ENCODE measurements around the gene SOX8. TPM values are rescaled to one million over a fixed set of nuclear protein-coding genes. Genes with fewer than 3 reads are reported as not detected.

SOX8 gene
- total and polyA plus RNA-seq, 2 donors (not counting 1 experiment from before 2014, with no cell fraction given): 0.03 TPM; not detected in 1

DNA sequence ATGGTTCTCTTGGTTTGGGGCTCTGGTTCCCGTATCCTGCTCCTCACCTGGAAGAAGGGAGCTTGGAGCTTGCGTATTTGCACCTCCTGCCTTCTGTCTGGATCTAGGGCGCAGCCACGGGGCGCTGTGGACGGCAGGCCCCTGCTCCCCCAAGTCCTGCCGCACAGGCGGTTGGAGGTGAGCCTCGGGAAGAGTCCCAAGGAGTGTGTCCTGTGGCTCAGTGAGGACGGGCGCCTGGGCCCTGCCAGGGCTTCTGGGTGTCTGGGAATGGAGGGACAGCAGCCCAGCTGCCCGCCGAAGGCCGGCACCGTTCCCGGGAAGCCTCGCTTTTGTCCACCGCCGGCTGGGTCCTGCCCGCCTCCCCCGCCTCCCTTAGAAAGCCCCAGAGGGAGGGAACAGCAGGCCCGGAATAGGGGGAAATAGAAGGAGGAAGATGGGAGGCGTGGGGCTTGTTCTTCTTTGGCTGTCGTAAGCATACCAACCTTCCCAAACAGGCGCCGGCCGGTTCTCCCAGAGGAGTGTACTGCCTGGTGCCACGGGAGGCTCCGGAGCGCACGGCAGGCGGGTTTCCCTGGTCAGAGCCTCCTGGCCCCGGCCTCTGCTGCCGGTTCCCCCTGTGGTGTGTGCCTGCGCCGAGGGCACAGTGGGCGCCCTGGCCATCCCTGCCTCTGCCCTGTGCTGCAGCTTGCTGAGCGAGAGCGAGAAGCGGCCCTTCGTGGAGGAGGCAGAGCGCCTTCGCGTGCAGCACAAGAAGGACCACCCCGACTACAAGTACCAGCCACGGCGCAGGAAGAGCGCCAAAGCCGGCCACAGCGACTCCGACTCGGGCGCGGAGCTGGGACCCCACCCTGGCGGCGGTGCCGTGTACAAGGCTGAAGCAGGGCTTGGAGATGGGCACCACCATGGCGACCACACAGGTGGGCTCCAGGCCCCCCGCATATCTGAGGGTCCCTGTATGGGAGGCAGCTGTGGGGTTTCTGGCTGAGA lies 1.8 kb downstream of the SOX8 start:
- no peak overlapping the region for H3K27ac ChIP-seq (ENCODE audit: insufficient read depth, low read length)
- TF ChIP-seq, protein P1, sequence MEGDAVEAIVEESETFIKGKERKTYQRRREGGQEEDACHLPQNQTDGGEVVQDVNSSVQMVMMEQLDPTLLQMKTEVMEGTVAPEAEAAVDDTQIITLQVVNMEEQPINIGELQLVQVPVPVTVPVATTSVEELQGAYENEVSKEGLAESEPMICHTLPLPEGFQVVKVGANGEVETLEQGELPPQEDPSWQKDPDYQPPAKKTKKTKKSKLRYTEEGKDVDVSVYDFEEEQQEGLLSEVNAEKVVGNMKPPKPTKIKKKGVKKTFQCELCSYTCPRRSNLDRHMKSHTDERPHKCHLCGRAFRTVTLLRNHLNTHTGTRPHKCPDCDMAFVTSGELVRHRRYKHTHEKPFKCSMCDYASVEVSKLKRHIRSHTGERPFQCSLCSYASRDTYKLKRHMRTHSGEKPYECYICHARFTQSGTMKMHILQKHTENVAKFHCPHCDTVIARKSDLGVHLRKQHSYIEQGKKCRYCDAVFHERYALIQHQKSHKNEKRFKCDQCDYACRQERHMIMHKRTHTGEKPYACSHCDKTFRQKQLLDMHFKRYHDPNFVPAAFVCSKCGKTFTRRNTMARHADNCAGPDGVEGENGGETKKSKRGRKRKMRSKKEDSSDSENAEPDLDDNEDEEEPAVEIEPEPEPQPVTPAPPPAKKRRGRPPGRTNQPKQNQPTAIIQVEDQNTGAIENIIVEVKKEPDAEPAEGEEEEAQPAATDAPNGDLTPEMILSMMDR (conservative IDR thresholded peaks at IDR 0.05 in 1 of 2, IDR thresholded peaks at IDR 0.05 in 1 of 2; ENCODE audit: low read depth in 1 of 2, low read length in 2 of 2): no peak
- TF ChIP-seq EZH2 (IDR thresholded peaks at IDR 0.05; ENCODE audit: low read length, missing control alignments): no peak
- H2AFZ ChIP-seq (ENCODE audit: low read length): no peak overlapping the region
- H3K27me3 ChIP-seq (ENCODE audit: control insufficient read depth, insufficient read depth, low read length): peaks cover 32% of the 10 kb centered on the region
- H3K36me3 ChIP-seq (ENCODE audit: control insufficient read depth, insufficient read depth, low read length): no peaks in the 10 kb centered on the region
- H3K9ac ChIP-seq (ENCODE audit: insufficient read depth, low read length): no peak overlapping the region
- no peaks in the 10 kb centered on the region for H3K4me1 ChIP-seq (ENCODE audit: control insufficient read depth, extremely low read depth, insufficient read depth, low read length)
- no peaks in the 10 kb centered on the region for H4K20me1 ChIP-seq (ENCODE audit: control insufficient read depth, extremely low read depth, insufficient read depth, low read length)
- H3K4me2 ChIP-seq (ENCODE audit: extremely low read depth, insufficient read depth, low read length): no peak overlapping the region
- H3K4me3 ChIP-seq (replicated peaks in 1 of 4; ENCODE audit: control extremely low read depth in 1 of 4, insufficient read depth in 1 of 4, low read depth in 3 of 4, low read length in 4 of 4): no peak overlapping the region
- H3K79me2 ChIP-seq (ENCODE audit: control insufficient read depth, insufficient read depth, low read length): no peaks in the 10 kb centered on the region
- H3K9me3 ChIP-seq (ENCODE audit: control insufficient read depth, insufficient read depth, low read depth, low read length): no peaks in the 10 kb centered on the region
- no peak for DNase-seq (ENCODE audit: low read depth in 2 of 2)

DNA sequence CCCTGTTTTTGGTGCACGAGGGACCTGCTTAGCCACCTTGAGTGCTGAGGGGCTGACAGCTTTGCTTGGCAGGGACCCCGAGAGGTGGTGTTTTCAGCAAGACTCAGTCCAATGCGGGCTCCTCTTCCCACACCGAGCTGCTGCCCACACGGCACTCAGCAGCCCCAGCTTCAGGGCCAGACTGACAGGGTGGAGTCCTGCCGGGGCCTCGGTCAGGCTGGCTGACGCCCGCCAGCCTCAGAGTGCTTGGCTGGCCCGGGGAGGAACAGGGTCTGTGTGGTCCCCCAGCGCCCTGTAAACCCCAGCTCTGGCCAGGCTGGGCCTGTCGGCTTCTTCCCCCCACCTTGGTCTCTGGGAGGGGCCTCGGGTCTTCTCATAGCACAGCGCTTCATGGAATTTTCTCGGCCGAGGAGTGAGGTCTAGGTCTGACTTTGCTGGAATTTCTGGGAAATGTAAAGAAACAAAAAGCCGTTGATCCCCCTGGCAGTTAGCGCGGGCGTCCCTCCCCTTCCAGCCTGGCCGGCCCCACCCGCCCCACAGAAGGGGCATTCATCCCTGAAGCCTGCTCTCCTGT lies 2.6 kb downstream of the SOX8 start:
- TF ChIP-seq, protein P1 (conservative IDR thresholded peaks at IDR 0.05 in 1 of 2, IDR thresholded peaks at IDR 0.05 in 1 of 2; ENCODE audit: low read depth in 1 of 2, low read length in 2 of 2): no peak
- no peak for TF ChIP-seq EZH2 (IDR thresholded peaks at IDR 0.05; ENCODE audit: low read length, missing control alignments)
- DNase-seq (ENCODE audit: low read depth in 2 of 2): no peak
- H3K27me3 ChIP-seq (ENCODE audit: control insufficient read depth, insufficient read depth, low read length): peaks cover 32% of the 10 kb centered on the region
- H3K4me2 ChIP-seq (ENCODE audit: extremely low read depth, insufficient read depth, low read length): no peak overlapping the region
- H3K27ac ChIP-seq (ENCODE audit: insufficient read depth, low read length): no peak overlapping the region
- no peaks in the 10 kb centered on the region for H3K36me3 ChIP-seq (ENCODE audit: control insufficient read depth, insufficient read depth, low read length)
- H3K4me3 ChIP-seq (replicated peaks in 1 of 4; ENCODE audit: control extremely low read depth in 1 of 4, insufficient read depth in 1 of 4, low read depth in 3 of 4, low read length in 4 of 4): no peak overlapping the region
- H3K4me1 ChIP-seq (ENCODE audit: control insufficient read depth, extremely low read depth, insufficient read depth, low read length): no peaks in the 10 kb centered on the region
- no peaks in the 10 kb centered on the region for H3K9me3 ChIP-seq (ENCODE audit: control insufficient read depth, insufficient read depth, low read depth, low read length)
- H2AFZ ChIP-seq (ENCODE audit: low read length): no peak overlapping the region
- no peaks in the 10 kb centered on the region for H4K20me1 ChIP-seq (ENCODE audit: control insufficient read depth, extremely low read depth, insufficient read depth, low read length)
- no peak overlapping the region for H3K9ac ChIP-seq (ENCODE audit: insufficient read depth, low read length)
- no peaks in the 10 kb centered on the region for H3K79me2 ChIP-seq (ENCODE audit: control insufficient read depth, insufficient read depth, low read length)

Data from fibroblast of lung (primary cell).